ENCODE measurements around the gene TMEM183A.

TMEM183A gene

DNA sequence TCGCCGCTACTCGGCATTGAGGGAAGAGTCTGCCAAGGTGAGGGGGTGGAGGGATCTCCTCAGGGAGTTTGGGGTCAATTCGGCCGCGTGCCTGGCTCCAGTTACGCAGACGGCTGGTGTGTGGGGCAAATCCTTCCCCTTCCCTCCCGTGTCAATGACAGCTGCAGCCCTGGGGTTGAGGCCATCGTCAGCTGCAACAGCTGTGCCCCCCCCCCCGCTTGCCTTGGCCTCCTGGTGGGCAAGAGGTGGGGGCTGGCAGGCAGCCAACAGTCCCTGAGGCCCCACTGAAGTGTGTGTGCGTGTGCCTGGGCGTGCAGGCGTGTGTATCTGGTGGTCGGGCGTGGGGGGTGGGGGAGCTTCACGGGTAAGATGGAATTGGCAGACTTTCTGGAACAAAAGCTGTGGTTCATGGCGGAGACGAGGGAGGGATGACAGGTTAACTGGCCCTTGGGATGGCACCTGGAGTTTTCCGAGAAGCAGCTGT lies 44.7 kb downstream of the TMEM183A start:
- TF ChIP-seq, protein P1, sequence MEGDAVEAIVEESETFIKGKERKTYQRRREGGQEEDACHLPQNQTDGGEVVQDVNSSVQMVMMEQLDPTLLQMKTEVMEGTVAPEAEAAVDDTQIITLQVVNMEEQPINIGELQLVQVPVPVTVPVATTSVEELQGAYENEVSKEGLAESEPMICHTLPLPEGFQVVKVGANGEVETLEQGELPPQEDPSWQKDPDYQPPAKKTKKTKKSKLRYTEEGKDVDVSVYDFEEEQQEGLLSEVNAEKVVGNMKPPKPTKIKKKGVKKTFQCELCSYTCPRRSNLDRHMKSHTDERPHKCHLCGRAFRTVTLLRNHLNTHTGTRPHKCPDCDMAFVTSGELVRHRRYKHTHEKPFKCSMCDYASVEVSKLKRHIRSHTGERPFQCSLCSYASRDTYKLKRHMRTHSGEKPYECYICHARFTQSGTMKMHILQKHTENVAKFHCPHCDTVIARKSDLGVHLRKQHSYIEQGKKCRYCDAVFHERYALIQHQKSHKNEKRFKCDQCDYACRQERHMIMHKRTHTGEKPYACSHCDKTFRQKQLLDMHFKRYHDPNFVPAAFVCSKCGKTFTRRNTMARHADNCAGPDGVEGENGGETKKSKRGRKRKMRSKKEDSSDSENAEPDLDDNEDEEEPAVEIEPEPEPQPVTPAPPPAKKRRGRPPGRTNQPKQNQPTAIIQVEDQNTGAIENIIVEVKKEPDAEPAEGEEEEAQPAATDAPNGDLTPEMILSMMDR (IDR thresholded peaks at IDR 0.05; ENCODE audit: extremely low read depth, insufficient read depth, missing control alignments), result no peak
- in situ Hi-C loops (cut with MboI; ENCODE audit: low pct_unique_long_range_greater_than_20kb, low sequenced_read_pairs, unreplicated experiment), result no loop called here
- DNase-seq (ENCODE audit: low spot score), result no peak

DNA sequence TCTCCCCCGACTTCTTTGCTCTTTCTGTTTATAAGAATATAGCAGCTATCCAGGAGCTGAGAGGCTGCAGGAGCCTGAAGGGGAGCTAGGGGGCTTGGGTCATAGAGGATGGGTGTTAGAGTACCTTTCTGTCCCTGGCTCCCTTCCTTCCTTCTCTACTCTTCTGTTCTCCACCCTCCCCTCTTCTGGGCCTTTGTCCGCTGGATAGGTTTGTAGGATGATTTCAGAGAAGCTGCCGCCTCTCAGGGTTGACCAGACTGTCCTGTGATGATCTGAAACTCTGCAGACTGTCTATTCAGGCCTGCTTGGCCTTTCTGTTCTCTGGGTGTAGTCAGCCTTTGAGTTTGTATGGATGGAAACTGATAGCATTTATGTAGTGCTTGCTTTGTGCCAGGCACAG lies 45.4 kb downstream of the TMEM183A start:
- TF ChIP-seq, protein P1 (IDR thresholded peaks at IDR 0.05; ENCODE audit: extremely low read depth, insufficient read depth, missing control alignments), result no peak
- DNase-seq (ENCODE audit: low spot score), result no peak
- in situ Hi-C loops (cut with MboI; ENCODE audit: low pct_unique_long_range_greater_than_20kb, low sequenced_read_pairs, unreplicated experiment), result no loop called here

DNA sequence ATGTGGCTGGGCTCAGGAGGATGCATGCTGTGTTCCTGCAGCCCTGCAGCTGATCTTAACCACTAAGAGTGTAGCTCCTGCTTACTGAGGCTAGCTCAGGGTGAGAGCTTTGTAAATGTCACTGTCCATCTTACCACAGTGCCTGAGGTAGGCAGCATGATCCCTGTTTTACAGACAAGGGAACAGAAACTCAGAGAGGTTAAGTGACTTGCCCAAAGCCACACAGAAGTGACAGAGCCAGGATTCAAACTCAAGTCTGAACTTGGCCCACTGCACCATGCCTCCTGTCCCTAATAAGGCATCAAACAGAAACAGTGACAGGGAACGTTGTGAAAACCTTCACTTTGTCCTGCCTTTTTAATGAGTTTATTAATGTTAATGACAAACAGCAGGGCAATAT lies 47.0 kb downstream of the TMEM183A start:
- in situ Hi-C loops (cut with MboI; ENCODE audit: low pct_unique_long_range_greater_than_20kb, low sequenced_read_pairs, unreplicated experiment), result no loop called here
- TF ChIP-seq, protein P1 (IDR thresholded peaks at IDR 0.05; ENCODE audit: extremely low read depth, insufficient read depth, missing control alignments), result no peak
- DNase-seq (ENCODE audit: low spot score), result no peak

DNA sequence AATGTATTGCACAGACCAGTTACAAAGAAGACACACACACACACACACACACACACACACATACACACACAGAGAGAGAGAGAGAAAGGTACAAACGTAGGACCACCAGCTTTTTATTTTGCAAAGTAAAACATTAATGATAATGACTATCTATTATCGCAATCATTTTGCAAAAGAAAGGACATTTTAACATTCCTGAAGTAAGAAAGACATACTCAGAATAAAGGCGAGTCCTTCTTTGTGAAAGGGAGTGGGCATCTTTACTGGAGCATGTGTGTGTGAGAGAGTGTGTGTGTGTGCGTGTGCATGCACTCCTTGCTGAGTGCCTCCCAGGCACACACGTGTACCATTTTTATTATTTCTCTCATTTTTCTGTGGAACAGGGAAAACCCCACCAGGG lies 47.5 kb downstream of the TMEM183A start:
- TF ChIP-seq, protein P1 (IDR thresholded peaks at IDR 0.05; ENCODE audit: extremely low read depth, insufficient read depth, missing control alignments), result no peak
- in situ Hi-C loops (cut with MboI; ENCODE audit: low pct_unique_long_range_greater_than_20kb, low sequenced_read_pairs, unreplicated experiment), result no loop called here
- no peak for DNase-seq (ENCODE audit: low spot score)

DNA sequence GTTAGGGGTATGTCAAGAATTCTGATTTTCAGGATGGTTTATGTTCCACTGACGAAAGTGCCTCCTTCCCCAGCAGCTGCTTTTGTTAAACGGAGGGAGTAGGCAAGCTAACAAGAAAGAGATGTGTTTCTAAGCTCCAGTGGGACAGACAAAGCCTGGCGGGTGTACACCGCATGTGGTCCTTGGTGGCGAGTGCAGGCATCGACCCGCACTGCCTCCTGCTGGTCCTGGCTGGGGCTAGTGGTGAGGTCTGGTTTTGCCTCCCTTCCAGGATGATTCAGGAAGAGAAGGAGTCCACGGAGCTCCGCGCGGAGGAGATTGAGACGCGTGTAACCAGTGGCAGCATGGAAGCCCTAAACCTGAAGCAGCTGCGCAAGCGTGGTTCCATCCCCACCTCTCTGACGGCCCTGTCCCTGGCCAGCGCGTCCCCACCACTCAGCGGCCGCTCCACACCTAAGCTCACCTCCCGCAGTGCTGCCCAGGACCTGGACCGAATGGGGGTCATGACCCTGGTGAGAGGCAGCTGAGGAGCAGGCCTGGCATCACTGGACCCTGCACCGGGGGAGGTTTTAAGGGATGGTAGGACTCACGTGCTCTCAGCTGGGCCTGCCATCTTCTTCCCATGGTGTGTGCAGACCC lies 48.1 kb downstream of the TMEM183A start:
- in situ Hi-C loops (cut with MboI; ENCODE audit: low pct_unique_long_range_greater_than_20kb, low sequenced_read_pairs, unreplicated experiment), result no loop called here
- TF ChIP-seq, protein P1 (IDR thresholded peaks at IDR 0.05; ENCODE audit: extremely low read depth, insufficient read depth, missing control alignments), result no peak
- no peak for DNase-seq (ENCODE audit: low spot score)

DNA sequence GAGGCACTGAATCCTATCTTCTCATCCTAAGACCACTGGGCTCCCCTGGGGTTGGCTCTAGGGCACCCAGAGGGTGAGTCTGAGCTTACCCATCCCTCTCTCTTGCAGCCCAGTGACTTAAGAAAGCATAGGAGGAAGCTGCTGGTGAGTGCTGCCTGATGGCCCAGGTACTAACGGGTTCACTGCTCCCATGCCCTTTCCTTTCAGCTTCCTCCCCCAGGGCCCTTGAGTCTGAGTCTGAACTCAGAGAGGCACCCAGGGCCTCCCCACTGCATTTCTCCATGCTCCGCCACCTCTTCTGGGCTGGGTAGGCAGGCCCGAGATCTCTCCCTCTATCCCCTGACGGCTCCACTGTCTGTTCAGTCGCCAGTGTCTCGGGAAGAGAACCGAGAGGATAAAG lies 48.8 kb downstream of the TMEM183A start:
- DNase-seq (ENCODE audit: low spot score), result no peak
- TF ChIP-seq, protein P1 (IDR thresholded peaks at IDR 0.05; ENCODE audit: extremely low read depth, insufficient read depth, missing control alignments), result no peak
- in situ Hi-C loops (cut with MboI; ENCODE audit: low pct_unique_long_range_greater_than_20kb, low sequenced_read_pairs, unreplicated experiment), result no loop called here

Data from GM13977 (cell line).